GM12878 (cell line): Measurements from ENCODE around the gene FUT8. TPM values are rescaled to one million over a fixed set of nuclear protein-coding genes. Genes with fewer than 3 reads are reported as not detected.

Experiments
- ATAC-seq: fragments of 200-7000 bp; cut with Tn5 transposase; 3 replicates; pipeline ENCODE4 v1.9.1; 2020; ENCODE audit warnings: mild to moderate bottlenecking, moderate library complexity
- BruUV-seq: library from RNA; stranded (reverse); fragments of 400-500 nt; replicated peaks from 2 replicates; lab custom pipeline; 2021; lab: Mats Ljungman, UMichigan
- CTCF ChIA-PET: fragments of 300-600 bp; sonication (Branson Sonifier 250); formaldehyde crosslinking; extraction: SDS; loops from one replicate; lab custom pipeline; 2021; ENCODE audit warnings: inconsistent platforms; lab: Yijun Ruan, JAX
- POLR2A ChIA-PET: fragments of 350-600 bp; formaldehyde crosslinking; extraction: SDS; loops from one replicate; lab custom pipeline; 2021; ENCODE audit warnings: inconsistent platforms; lab: Charles Lee
- RAD21 ChIA-PET: fragments of 300-600 bp; sonication (Branson Sonifier 250); formaldehyde crosslinking; loops from one replicate; lab custom pipeline; 2023; ENCODE audit warnings: antibody characterized with exemption; ENCODE audit not compliant: unreplicated experiment; lab: Charles Lee
- SMC1A ChIA-PET: fragments of 300-600 bp; sonication (Branson Sonifier 250); formaldehyde crosslinking; loops from one replicate; lab custom pipeline; 2023; ENCODE audit not compliant: unreplicated experiment, uncharacterized antibody; lab: Charles Lee
- DNase-seq: peaks from one replicate; pipeline ENCODE4 v3.0.0-alpha.2; 2011; ENCODE audit warnings: low read depth, low spot score
- FAIRE-seq: peaks from 3 replicates; lab custom pipeline; 2011; peaks lifted over from hg19 to GRCh38; lab: Jason Lieb, UNC
- H2AFZ ChIP-seq: 2 replicates; pipeline ENCODE4 v1.6.0; 2011; ENCODE audit warnings: low read depth, low read length, control low read depth; ENCODE audit not compliant: control insufficient read depth
- H3K27ac ChIP-seq: 2 replicates; pipeline ENCODE4 v1.5.1; 2011; ENCODE audit warnings: control low read depth; ENCODE audit not compliant: control insufficient read depth, insufficient read depth
- H3K27me3 ChIP-seq, 2 experiments: replicated peaks in 1 of 2; 2 replicates each; pipeline versions ENCODE4 v1.6.0 to v1.6.1; 2011; ENCODE audit warnings: low read length in 1 of 2; ENCODE audit not compliant: control insufficient read depth in 2 of 2, insufficient read depth in 2 of 2
- H3K36me3 ChIP-seq, 2 experiments: 2 replicates each; pipeline ENCODE4 v1.5.1; 2011; ENCODE audit warnings: low read length in 1 of 2; ENCODE audit not compliant: control insufficient read depth in 2 of 2, insufficient read depth in 2 of 2
- H3K4me1 ChIP-seq: 2 replicates; pipeline ENCODE4 v1.6.1; 2011; ENCODE audit warnings: mild to moderate bottlenecking, low read length, moderate library complexity, mixed read lengths; ENCODE audit not compliant: control insufficient read depth, insufficient read depth
- H3K4me2 ChIP-seq: 2 replicates; pipeline ENCODE4 v1.6.0; 2011; ENCODE audit warnings: control low read depth; ENCODE audit not compliant: control insufficient read depth, insufficient read depth
- H3K4me3 ChIP-seq: fragments of 200-600 bp; sonication (generic); 2 replicates; pipeline ENCODE4 v1.5.1; 2016
- H3K79me2 ChIP-seq: 2 replicates; pipeline ENCODE4 v1.6.0; 2011; ENCODE audit warnings: low read length; ENCODE audit not compliant: control insufficient read depth, insufficient read depth
- H3K9ac ChIP-seq: 2 replicates; pipeline ENCODE4 v1.8.0; 2011; ENCODE audit warnings: low read length, control low read depth, mixed read lengths; ENCODE audit not compliant: control insufficient read depth, insufficient read depth
- H3K9me3 ChIP-seq: replicated peaks from 3 replicates; pipeline ENCODE4 v1.5.1; 2011; ENCODE audit warnings: mild to moderate bottlenecking, low read length; ENCODE audit not compliant: control insufficient read depth, insufficient read depth
- H4K20me1 ChIP-seq: 2 replicates; pipeline ENCODE4 v1.6.0; 2011; ENCODE audit not compliant: control insufficient read depth, insufficient read depth
- CBX3 ChIP-seq: fragments of 200-600 bp; sonication (generic); IDR thresholded peaks from 2 replicates; pipeline ENCODE4 v1.6.1; 2016; ENCODE audit warnings: low read depth, borderline replicate concordance
- CBX5 ChIP-seq: sonication (generic); IDR thresholded peaks from 2 replicates; pipeline ENCODE4 v1.6.1; 2016; ENCODE audit warnings: low read depth, moderate library complexity, mild to moderate bottlenecking, inconsistent platforms
- CHD2 ChIP-seq: IDR thresholded peaks from 2 replicates; pipeline ENCODE4 v1.6.1; 2011; ENCODE audit warnings: low read depth, low read length, improper control_type of control experiment, borderline replicate concordance
- FOXM1 ChIP-seq: IDR thresholded peaks from 2 replicates; pipeline ENCODE4 v1.6.1; 2012; ENCODE audit warnings: low read depth, mild to moderate bottlenecking, inconsistent platforms, low read length, moderate library complexity
- HDGF ChIP-seq: fragments of 450-650 bp; IDR thresholded peaks from 2 replicates; pipeline ENCODE4 v1.6.1; 2016; ENCODE audit warnings: antibody characterized with exemption
- HSF1 ChIP-seq: fragments of 150-350 bp; IDR thresholded peaks from 2 replicates; pipeline ENCODE4 v1.6.1; 2014; ENCODE audit warnings: mild to moderate bottlenecking, low read depth, low read length
- JUND ChIP-seq: IDR thresholded peaks from 2 replicates; pipeline ENCODE4 v1.6.1; 2012; ENCODE audit warnings: low read depth, mild to moderate bottlenecking, low read length, improper control_type of control experiment, moderate library complexity
- MAX ChIP-seq: IDR thresholded peaks from 2 replicates; pipeline ENCODE4 v1.6.1; 2012; ENCODE audit warnings: low read depth, low read length, improper control_type of control experiment
- MYC ChIP-seq: IDR thresholded peaks from 2 replicates; pipeline ENCODE4 v1.6.1; 2011; ENCODE audit warnings: mild to moderate bottlenecking, low read length, moderate library complexity, inconsistent platforms; ENCODE audit not compliant: insufficient read depth, insufficient replicate concordance, insufficient read length, severe bottlenecking
- NBN ChIP-seq: fragments of 450-650 bp; IDR thresholded peaks from 2 replicates; pipeline ENCODE4 v1.6.1; 2016
- NFYA ChIP-seq: IDR thresholded peaks from 2 replicates; pipeline ENCODE4 v1.6.1; 2011; ENCODE audit warnings: low read depth, mild to moderate bottlenecking, low read length, improper control_type of control experiment, borderline replicate concordance
- REST ChIP-seq: IDR thresholded peaks from 2 replicates; pipeline ENCODE4 v1.6.1; 2012; ENCODE audit warnings: mild to moderate bottlenecking, low read depth, low read length
- SMAD5 ChIP-seq: IDR thresholded peaks from 2 replicates; pipeline ENCODE4 v1.6.1; 2016; ENCODE audit warnings: antibody characterized with exemption, low read depth
- SP1 ChIP-seq: IDR thresholded peaks from one replicate; pipeline ENCODE4 v1.6.1; 2011; ENCODE audit warnings: low read depth, low read length
- SREBF1 ChIP-seq: IDR thresholded peaks from 2 replicates; pipeline ENCODE4 v1.6.1; 2012; ENCODE audit warnings: mild to moderate bottlenecking, low read length
- STAT3 ChIP-seq: IDR thresholded peaks from 2 replicates; pipeline ENCODE4 v1.6.1; 2011; ENCODE audit warnings: low read depth, low read length, improper control_type of control experiment
- TAF1 ChIP-seq: IDR thresholded peaks from 2 replicates; pipeline ENCODE4 v1.6.1; 2011; ENCODE audit warnings: mild to moderate bottlenecking, low read depth, low read length, borderline replicate concordance
- ZBTB11 ChIP-seq: fragments of 450-650 bp; formaldehyde crosslinking; IDR thresholded peaks from 2 replicates; pipeline ENCODE4 v1.5.0; 2022; ENCODE audit warnings: mild to moderate bottlenecking, missing genetic modification characterization
- WGBS: methylation state at CpG from one replicate; pipeline ENCODE4 v1.1.6; 2016; ENCODE audit warnings: low lambda C conversion rate; ENCODE audit not compliant: insufficient replicate concordance, insufficient coverage; ENCODE audit errors: missing lambda C conversion rate; 5-methylcytosine and 5-hydroxymethylcytosine counted together
- in situ Hi-C: fragments of 300-500 bp; cut with MboI; formaldehyde crosslinking; loops from 9 replicates; pipeline ENCODE4 v1.14.3; 2018; ENCODE audit warnings: mixed read lengths
- intact Hi-C: fragments of 100-400 bp; cut with micrococcal nuclease; formaldehyde crosslinking; loops from one replicate; pipeline ENCODE4 v1.14.2; 2022; ENCODE audit not compliant: unreplicated experiment
- polyA plus RNA-seq, 11 experiments: library from polyadenylated mRNA; depleted of rRNA in 4 of 11; unstranded in 6 of 11; stranded (reverse) in 5 of 11; fragments of >200 nt; fragmentation: Nextera tagmentation in 4 of 11; fragmentation: Illumina TruSeq in 1 of 11; extraction: Ambion mirVana in 4 of 11; extraction: Trizol in 1 of 11; gene quantifications; 1 replicate in 1 of 11; 2 replicates in 10 of 11; pipeline versions ENCODE4 v1.2.1 to v1.2.3, GENCODE V29; 2011 to 2016; ENCODE audit warnings: inconsistent platforms in 2 of 11, missing spikeins in 2 of 11, low read depth in 1 of 11
- total RNA-seq, 4 experiments: library from RNA; depleted of rRNA in 3 of 4; stranded (reverse); fragments of >200 nt in 3 of 4; fragmentation: Illumina TruSeq in 1 of 4; extraction: Trizol in 1 of 4; gene quantifications; 2 replicates each; pipeline versions ENCODE4 v1.2.1 to v1.2.3, GENCODE V29; 2013 to 2021

Gene FUT8
- total and polyA plus RNA-seq, 10 of the 15 experiments (the other 5 are each of a cell fraction or from before 2014, with no cell fraction given): 21.3 to 106 (median 66.3) TPM

- H2AFZ ChIP-seq: no peak overlapping the region
- no peak for ATAC-seq
- in situ Hi-C loops: no loop called here
- peaks cover 38% of the 10 kb centered on the region for H3K79me2 ChIP-seq
- H3K4me3 ChIP-seq: no peak overlapping the region
- CTCF ChIA-PET: no interaction called here
- intact Hi-C loops: no loop called here
- H3K9ac ChIP-seq: no peak overlapping the region
- H3K4me1 ChIP-seq: no peaks in the 10 kb centered on the region; the same call in 1 of the 2 replicates
- SMC1A ChIA-PET: interaction anchor here (0.7 to 1.2 kb wide), 2 partner anchors 9 to 18 kb away, joined by 3 to 4 read pairs; no protein-coding TSS in a partner anchor
- no peak for DNase-seq
- peaks cover 1 to 9% of the 10 kb centered on the region in 2 experiments; a peak in 2 of 4 replicates for H3K36me3 ChIP-seq
- no peak overlapping the region for H3K4me2 ChIP-seq
- H4K20me1 ChIP-seq: no peaks in the 10 kb centered on the region
- BruUV-seq: no TSS peak
- POLR2A ChIA-PET: no interaction called here
- no peak for FAIRE-seq
- RAD21 ChIA-PET: no interaction called here
- 97% methylated on average over 1 of the region's 1 CpG for WGBS
- peaks cover 23% of the 10 kb centered on the region for H3K9me3 ChIP-seq
- H3K27ac ChIP-seq: no peak overlapping the region
- no peaks in the 10 kb centered on the region for H3K27me3 ChIP-seq
- TF ChIP-seq ZBTB11 (CRISPR knock-in tag): no peak
- no peak for TF ChIP-seq STAT3
- no peak for TF ChIP-seq JUND
- no peak for TF ChIP-seq SREBF1
- no peak for TF ChIP-seq SP1
- TF ChIP-seq CBX3: no peak
- TF ChIP-seq FOXM1: no peak
- TF ChIP-seq MYC: no peak
- TF ChIP-seq CHD2: no peak
- TF ChIP-seq SMAD5: no peak
- TF ChIP-seq REST: no peak
- TF ChIP-seq MAX: no peak
- TF ChIP-seq TAF1: no peak
- TF ChIP-seq HDGF: no peak
- no peak for TF ChIP-seq NFYA
- no peak for TF ChIP-seq NBN
- no peak for TF ChIP-seq HSF1
- no peak for TF ChIP-seq CBX5
Measured at GRCh38 chr14:65495196-65495595, 82.7 kb downstream of the FUT8 start.
